Activated CD4-positive, alpha-beta T cell treated with anti-CD3 and anti-CD28 coated beads for 24 hours (primary cell): Measurements from ENCODE around the gene SRGAP2.
"Not testable (repeated sequence)": the region's sequence is repeated elsewhere in the genome, so short reads cannot be mapped to it uniquely, and the experiment has no call there.

Experiments used
- DNase-seq, 2 donors: peaks; one replicate each; pipeline ENCODE4 v3.0.0-alpha.2; 2020; ENCODE audit warnings: low read depth in 2 of 2

Gene SRGAP2

DNA sequence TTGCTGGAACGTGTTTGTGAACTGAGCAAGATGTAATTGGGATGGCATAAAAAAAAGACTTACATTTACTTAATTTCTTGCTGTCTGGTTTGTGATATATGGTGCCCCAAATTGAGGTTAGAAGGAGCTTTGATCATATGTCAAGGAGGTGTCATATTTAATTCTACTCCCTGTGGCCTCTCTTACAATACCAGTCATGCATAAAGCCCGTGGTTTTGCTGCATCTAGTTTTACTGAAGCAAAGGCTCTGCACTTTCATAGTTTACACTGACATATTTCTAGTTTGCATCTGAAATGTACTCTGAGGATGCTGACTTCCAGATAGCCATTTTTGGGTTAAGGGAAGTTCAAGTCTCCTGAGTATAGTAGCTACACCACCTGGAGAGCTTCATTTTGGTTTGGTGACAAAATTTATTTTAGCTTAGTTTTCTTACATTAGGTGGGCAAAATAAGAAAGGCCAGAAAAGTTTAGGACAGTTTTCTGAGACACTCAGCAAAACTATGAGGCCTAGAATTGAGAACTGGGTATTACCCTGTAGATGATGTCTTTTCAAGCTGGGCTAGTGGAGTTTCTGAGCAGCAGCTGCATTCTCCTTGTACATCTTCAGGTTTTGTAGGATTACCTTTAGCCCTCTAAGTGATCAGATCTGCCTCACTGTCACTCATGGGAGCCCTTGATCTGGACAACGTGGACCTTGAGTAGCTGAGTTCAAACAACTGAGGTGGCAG lies 47.8 kb downstream of the SRGAP2 start:
- DNase-seq, result not testable (repeated sequence)

GRCh38 chr1:206252680-206253335 lies 49.5 kb downstream of the SRGAP2 start:
- DNase-seq, result not testable (repeated sequence)
